ENCODE measurements around the gene SMARCAL1. TPM values are rescaled to one million over a fixed set of nuclear protein-coding genes. Genes with fewer than 3 reads are reported as not detected.

Gene SMARCAL1
- total and polyA plus RNA-seq, 9 of the 15 experiments (the other 6 are each of a cell fraction or from before 2014, with no cell fraction given), result 8.2 to 27.9 (median 12.4) TPM

- no peaks in the 10 kb centered on the region for H3K9me3 ChIP-seq (replicated peaks; ENCODE audit: control insufficient read depth, insufficient read depth, low read depth, low read length)
- no peaks in the 10 kb centered on the region for H3K79me2 ChIP-seq (ENCODE audit: control insufficient read depth, insufficient read depth, low read length)
- in situ Hi-C loops (cut with MboI), result loop anchor here (25.0 kb wide), 1 partner anchor 986 kb away; no protein-coding TSS in a partner anchor
- H3K4me3 ChIP-seq, result no peak overlapping the region
- no peaks in the 10 kb centered on the region for H3K9me1 ChIP-seq (ENCODE audit: control insufficient read depth, insufficient read depth, low read length)
- H4K20me1 ChIP-seq (replicated peaks; ENCODE audit: control insufficient read depth, insufficient read depth, low read length), result no peaks in the 10 kb centered on the region
- ATAC-seq (no peak), DNase-seq (ENCODE audit: extremely low read depth in 1 of 4, low spot score in 3 of 4) (no peak), FAIRE-seq (no peak)
- H3K27ac ChIP-seq (ENCODE audit: extremely low read depth, low read depth, low read length), result no peak overlapping the region
- ChIA-PET CTCF (ENCODE audit: low intra/inter-chr PET ratio) (no interaction called here), POLR2A (interaction anchor here (0.8 to 1.0 kb wide), 2 partner anchors 141 to 224 kb away, joined by 3 read pairs; no protein-coding TSS in a partner anchor)
- no peaks in the 10 kb centered on the region; a peak in 2 of 5 replicates for H3K27me3 ChIP-seq (ENCODE audit: control insufficient read depth in 2 of 2, insufficient read depth in 2 of 2, low read length in 2 of 2)
- 16% methylated on average over 4 of the region's 4 CpGs for WGBS (ENCODE audit: insufficient coverage, low coverage, missing lambda C conversion rate)
- no peaks in the 10 kb centered on the region; a peak in 2 of 5 replicates for H3K4me1 ChIP-seq (replicated peaks in 1 of 2; ENCODE audit: control insufficient read depth in 2 of 2, insufficient read depth in 2 of 2, low read length in 2 of 2)
- no peak overlapping the region for H2AFZ ChIP-seq (ENCODE audit: low read depth, low read length)
- H3K9ac ChIP-seq (ENCODE audit: insufficient read depth in 1 of 2, low read depth in 2 of 2, low read length in 2 of 2), result no peak overlapping the region
- intact Hi-C loops (cut with micrococcal nuclease), result no loop called here
- no peak overlapping the region for H3K4me2 ChIP-seq (ENCODE audit: insufficient read depth, low read length)
- H3K36me3 ChIP-seq (ENCODE audit: control insufficient read depth, insufficient read depth, low read length), result no peaks in the 10 kb centered on the region
- BruUV-seq (replicated peaks), result no TSS peak
- TF ChIP-seq TBP (optimal IDR thresholded peaks at IDR 0.05; ENCODE audit: low read depth, low read length) (no peak), CBFA2T2 (conservative IDR thresholded peaks at IDR 0.05) (no peak), MAFK (IDR thresholded peaks at IDR 0.05; ENCODE audit: low read length) (no peak), PHF20 (IDR thresholded peaks at IDR 0.05; ENCODE audit: partially characterized antibody) (no peak), OTX1 (CRISPR knock-in tag; IDR thresholded peaks at IDR 0.05) (no peak), ZHX1 (conservative IDR thresholded peaks at IDR 0.05; ENCODE audit: low read length) (no peak), RFX1 (IDR thresholded peaks at IDR 0.05) (no peak), POLR2H (tag; IDR thresholded peaks at IDR 0.05; ENCODE audit: low read depth) (no peak), GMEB1 (CRISPR knock-in tag; IDR thresholded peaks at IDR 0.05) (no peak), JUND (IDR thresholded peaks at IDR 0.05; ENCODE audit: borderline replicate concordance, low read depth, low read length) (no peak), JUND (tag; IDR thresholded peaks at IDR 0.05; ENCODE audit: borderline replicate concordance, low read depth, low read length) (no peak)
Observed at GRCh38 chr2:216525972-216526371, 113.7 kb downstream of the SMARCAL1 start.

All from K562 (cell line).